Natural killer cell (primary cell): ENCODE results near the gene DNAJB11. TPM values are rescaled to one million over a fixed set of nuclear protein-coding genes. Genes with fewer than 3 reads are reported as not detected.
"Not testable (repeated sequence)": the region's sequence is repeated elsewhere in the genome, so short reads cannot be mapped to it uniquely, and the experiment has no call there.

Experiments used
- ATAC-seq, 3 donors: fragments of 150-1000 bp in 2 of 3; fragments of 200-7000 bp in 1 of 3; cut with Tn5 transposase; 1 replicate in 1 of 3; 2 replicates in 2 of 3; pipeline ENCODE4 v1.10.0; 2021; ENCODE audit warnings: mild to moderate bottlenecking in 2 of 3, moderate library complexity in 2 of 3
- DNase-seq, 2 donors: peaks; one replicate each; pipeline versions ENCODE4 v3.0.0 to v3.0.0-alpha.2; 2013 to 2021; ENCODE audit warnings: mixed read lengths in 1 of 2
- H3K27ac ChIP-seq: one replicate; pipeline ENCODE4 v1.5.1; 2013; ENCODE audit warnings: mild to moderate bottlenecking, low read length
- H3K27me3 ChIP-seq: one replicate; pipeline ENCODE4 v1.6.1; 2013; ENCODE audit warnings: low read length; ENCODE audit not compliant: control insufficient read depth, insufficient read depth
- H3K36me3 ChIP-seq: one replicate; pipeline ENCODE4 v1.6.1; 2013; ENCODE audit warnings: low read length; ENCODE audit not compliant: control insufficient read depth, insufficient read depth
- H3K4me1 ChIP-seq: one replicate; pipeline ENCODE4 v1.6.1; 2013; ENCODE audit warnings: low read length; ENCODE audit not compliant: control insufficient read depth, insufficient read depth
- H3K4me3 ChIP-seq: one replicate; pipeline ENCODE4 v1.5.1; 2013; ENCODE audit warnings: low read length
- H3K9me3 ChIP-seq: one replicate; pipeline ENCODE4 v1.6.1; 2013; ENCODE audit warnings: low read length; ENCODE audit not compliant: control insufficient read depth, insufficient read depth
- H3K27ac Mint-ChIP-seq, 2 donors: one replicate each; pipeline ENCODE4 v1.8.0; 2022; ENCODE audit warnings: mild to moderate bottlenecking in 2 of 2, mixed read lengths in 2 of 2, moderate library complexity in 1 of 2
- H3K27me3 Mint-ChIP-seq, 2 donors: one replicate each; pipeline ENCODE4 v1.8.0; 2022; ENCODE audit warnings: low read depth in 2 of 2, mixed read lengths in 2 of 2
- H3K36me3 Mint-ChIP-seq: one replicate; pipeline ENCODE4 v1.8.0; 2022; ENCODE audit warnings: mixed read lengths
- H3K4me1 Mint-ChIP-seq, 2 donors: one replicate each; pipeline ENCODE4 v1.8.0; 2022; ENCODE audit warnings: mixed read lengths in 2 of 2
- H3K4me3 Mint-ChIP-seq: one replicate; pipeline ENCODE4 v1.8.0; 2022; ENCODE audit warnings: mild to moderate bottlenecking, moderate library complexity, mixed read lengths
- H3K9me3 Mint-ChIP-seq, 2 donors: one replicate each; pipeline ENCODE4 v1.8.0; 2022; ENCODE audit warnings: mixed read lengths in 2 of 2
- CTCF ChIP-seq: fragments of 200-600 bp; IDR thresholded peaks from one replicate; pipeline ENCODE4 v1.8.0; 2022; ENCODE audit warnings: antibody characterized with exemption
- WGBS: methylation state at CpG from one replicate; pipeline ENCODE4 v1.1.7; 2013; ENCODE audit warnings: missing lambda C conversion rate; ENCODE audit not compliant: insufficient coverage; 5-methylcytosine and 5-hydroxymethylcytosine counted together
- intact Hi-C: fragments of 100-400 bp; cut with micrococcal nuclease; formaldehyde crosslinking; loops from one replicate; pipeline ENCODE4 v1.14.2; 2022
- total RNA-seq, 4 donors: library from RNA; stranded (reverse); fragments of 120-200 nt in 1 of 4; gene quantifications; one replicate each; pipeline versions ENCODE4 v1.2.3 to v1.2.4, GENCODE V29; 2013 to 2022

DNAJB11 gene
- total RNA-seq, 3 donors from 2014 or later (not counting 1 experiment from before 2014, with no cell fraction given), result 85.9 to 112 (median 111) TPM

GRCh38 chr3:186630950-186631641, 60.6 kb downstream of the DNAJB11 start:
- Mint-ChIP-seq H3K9me3 (no peaks in the 10 kb centered on the region), H3K27ac (no peak overlapping the region), H3K4me3 (no peak overlapping the region), H3K36me3 (no peaks in the 10 kb centered on the region), H3K4me1 (no peaks in the 10 kb centered on the region), H3K27me3 (peaks cover 20 to 25% of the 10 kb centered on the region in 2 donors)
- TF ChIP-seq CTCF, result no peak
- H3K27ac ChIP-seq, result no peak overlapping the region
- 81% methylated on average over 6 of the region's 6 CpGs for WGBS
- H3K36me3 ChIP-seq, result no peaks in the 10 kb centered on the region
- intact Hi-C loops, result no loop called here
- DNase-seq (no peak), ATAC-seq (no peak)
- no peaks in the 10 kb centered on the region for H3K9me3 ChIP-seq
- H3K4me1 ChIP-seq, result no peaks in the 10 kb centered on the region
- no peaks in the 10 kb centered on the region for H3K27me3 ChIP-seq
- no peak overlapping the region for H3K4me3 ChIP-seq

- DNase-seq, result no peak
- Histone ChIP-seq H3K27me3 (no peaks in the 10 kb centered on the region), H3K4me3 (no peak overlapping the region), H3K27ac (no peak overlapping the region), H3K36me3 (no peaks in the 10 kb centered on the region), H3K9me3 (no peaks in the 10 kb centered on the region), H3K4me1 (no peaks in the 10 kb centered on the region)
- Mint-ChIP-seq H3K27ac (no peak overlapping the region), H3K36me3 (no peaks in the 10 kb centered on the region), H3K9me3 (no peaks in the 10 kb centered on the region), H3K27me3 (peaks cover 25 to 26% of the 10 kb centered on the region in 2 donors), H3K4me1 (no peaks in the 10 kb centered on the region), H3K4me3 (no peak overlapping the region)
- intact Hi-C loops, result no loop called here
- TF ChIP-seq CTCF, result no peak
- no peak for ATAC-seq
These were observed 63.0 kb downstream of the DNAJB11 start for GRCh38 chr3:186633481-186633880.

DNA sequence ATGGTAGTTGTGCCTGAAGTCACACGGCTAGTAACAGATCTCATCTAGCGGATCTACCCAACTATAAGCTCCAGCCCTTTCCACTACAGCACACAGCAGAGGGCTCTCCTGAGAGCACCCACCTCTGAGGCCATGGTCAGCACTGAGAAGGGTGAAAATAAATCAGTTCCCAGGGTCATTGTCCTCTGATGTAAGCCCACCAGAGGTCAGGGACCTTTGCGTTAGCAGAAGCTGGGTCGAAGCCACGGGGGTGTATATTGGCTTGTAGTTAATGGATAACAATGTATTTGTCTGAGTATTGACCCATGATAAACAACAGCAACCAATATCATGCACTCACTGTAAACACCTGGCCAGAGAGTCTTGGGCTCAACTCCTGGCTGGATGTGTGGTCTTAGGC, 63.7 kb downstream of the DNAJB11 start:
- DNase-seq, intact Hi-C loops, H3K4me3 Mint-ChIP-seq, H3K4me3 ChIP-seq, H3K4me1 Mint-ChIP-seq, H3K27ac ChIP-seq, ATAC-seq, H3K36me3 Mint-ChIP-seq, H3K27me3 ChIP-seq, H3K9me3 ChIP-seq, H3K9me3 Mint-ChIP-seq, H3K27ac Mint-ChIP-seq, H3K4me1 ChIP-seq, H3K36me3 ChIP-seq: not testable (repeated sequence)
- H3K27me3 Mint-ChIP-seq, result peaks cover 30 to 33% of the 10 kb centered on the region in 2 donors
- WGBS, result 100% methylated on average over 4 of the region's 5 CpGs

Other genes with a start within 250 kb of the DNAJB11 start
- gene DGKG, start 208.5 kb upstream of the DNAJB11 start, total RNA-seq, result 1 to 10 TPM in 1 of 3 donors, under 1 TPM in 2; 0.25 to 1.6 (median 0.63) TPM
- gene CRYGS, start 26.3 kb upstream of the DNAJB11 start, total RNA-seq, result 1 to 10 TPM; 2.1 to 3.4 (median 2.5) TPM
- gene TBCCD1, start 3.4 kb upstream of the DNAJB11 start, total RNA-seq, result 10 to 100 TPM; 16.8 to 23.0 (median 20.3) TPM
- not detected for gene AHSG, start 42.3 kb downstream of the DNAJB11 start, total RNA-seq
- not detected for gene FETUB, start 69.7 kb downstream of the DNAJB11 start, total RNA-seq
- not detected for gene HRG, start 95.3 kb downstream of the DNAJB11 start, total RNA-seq
- gene KNG1, start 146.6 kb downstream of the DNAJB11 start, total RNA-seq, result not detected
- gene EIF4A2, start 212.9 kb downstream of the DNAJB11 start, total RNA-seq, result 100 to 1,000 TPM; 551 to 652 (median 621) TPM
- 10 to 100 TPM; 16.8 to 21.6 (median 17.3) TPM for gene RFC4, start 235.8 kb downstream of the DNAJB11 start, total RNA-seq